NCI-H2029 treated with DMSO at 0.1 percent for 48 hours (cell line): ENCODE measurements around the gene SCGB1C1.
A peak's percentile ranks its signal among the peaks of the same experiment; 100 is the strongest.
"Not testable (repeated sequence)": the region's sequence is repeated elsewhere in the genome, so short reads cannot be mapped to it uniquely, and the experiment has no call there.

Experiments
- DNase-seq: peaks from one replicate; lab custom pipeline; 2025; lab: John Stamatoyannopoulos, UW

Gene SCGB1C1

GRCh38 chr11:218815-219593 lies 26.1 kb downstream of the SCGB1C1 start:
- DNase-seq, result no peak

GRCh38 chr11:220641-221215 lies 27.9 kb downstream of the SCGB1C1 start:
- DNase-seq, result not testable (repeated sequence)

GRCh38 chr11:221539-221938 lies 28.7 kb downstream of the SCGB1C1 start:
- no peak for DNase-seq

GRCh38 chr11:221998-222789 lies 29.3 kb downstream of the SCGB1C1 start:
- DNase-seq, result no peak

GRCh38 chr11:223026-223789 lies 30.3 kb downstream of the SCGB1C1 start:
- no peak for DNase-seq

- no peak for DNase-seq
Measured at GRCh38 chr11:223884-224283, 31.0 kb downstream of the SCGB1C1 start.

GRCh38 chr11:224424-224823 lies 31.5 kb downstream of the SCGB1C1 start:
- DNase-seq, result no peak

GRCh38 chr11:225734-226453 lies 33.0 kb downstream of the SCGB1C1 start:
- no peak for DNase-seq

- DNase-seq, result no peak
Measured at GRCh38 chr11:227824-228379, 35.0 kb downstream of the SCGB1C1 start.

GRCh38 chr11:230431-230830 lies 37.6 kb downstream of the SCGB1C1 start:
- DNase-seq, result no peak

GRCh38 chr11:232783-233565 lies 40.1 kb downstream of the SCGB1C1 start:
- no peak for DNase-seq

- DNase-seq, result no peak
Measured at GRCh38 chr11:235180-235579, 42.3 kb downstream of the SCGB1C1 start.

GRCh38 chr11:235609-235996 lies 42.7 kb downstream of the SCGB1C1 start:
- DNase-seq, result peak; percentile 20

- DNase-seq, result peak; percentile 74
Measured at GRCh38 chr11:235997-236773, 43.3 kb downstream of the SCGB1C1 start, which contains the start of gene SIRT3. TSS of gene SIRT3 (minus strand) at chr11:236342. CDS start at chr11:236328, 14 bp downstream.

GRCh38 chr11:236774-237767 lies 44.2 kb downstream of the SCGB1C1 start, which contains the start of gene PSMD13:
TSS of gene PSMD13 (plus strand) at chr11:236976. CDS start at chr11:237050, 74 bp downstream.
- DNase-seq, result peak; percentile 51

- not testable (repeated sequence) for DNase-seq
Measured at GRCh38 chr11:238346-238745, 45.5 kb downstream of the SCGB1C1 start.

- no peak for DNase-seq
Measured at GRCh38 chr11:240315-240714, 47.4 kb downstream of the SCGB1C1 start.

GRCh38 chr11:241634-242033 lies 48.8 kb downstream of the SCGB1C1 start:
- DNase-seq, result no peak
